ENCODE results near the gene COX17. TPM values are rescaled to one million over a fixed set of nuclear protein-coding genes. Genes with fewer than 3 reads are reported as not detected.
"Not testable (repeated sequence)": the region's sequence is repeated elsewhere in the genome, so short reads cannot be mapped to it uniquely, and the experiment has no call there.

The COX17 gene
- total RNA-seq, 1 donor from 2014 or later = 62.2 TPM

- Mint-ChIP-seq H3K36me3 (ENCODE audit: low read depth) (peaks cover 1% of the 10 kb centered on the region), H3K4me1 (ENCODE audit: low read depth) (peaks cover 23% of the 10 kb centered on the region), H3K9me3 (no peaks in the 10 kb centered on the region), H3K27me3 (ENCODE audit: insufficient read depth) (no peaks in the 10 kb centered on the region), H3K27ac (no peak overlapping the region), H3K4me3 (no peak overlapping the region)
- no peak for DNase-seq (ENCODE audit: low spot score)
- intact Hi-C loops (cut with micrococcal nuclease) = no loop called here
Measured at GRCh38 chr3:119695480-119695879, 18.3 kb upstream of the COX17 start.

GRCh38 chr3:119690043-119690656 is 12.9 kb upstream of the COX17 start:
- Mint-ChIP-seq H3K27me3 (ENCODE audit: insufficient read depth) (no peaks in the 10 kb centered on the region), H3K9me3 (peaks cover 7% of the 10 kb centered on the region), H3K4me1 (ENCODE audit: low read depth) (no peaks in the 10 kb centered on the region), H3K4me3 (no peak overlapping the region), H3K36me3 (ENCODE audit: low read depth) (no peaks in the 10 kb centered on the region), H3K27ac (no peak overlapping the region)
- intact Hi-C loops (cut with micrococcal nuclease) = no loop called here
- DNase-seq (ENCODE audit: low spot score) = no peak

DNA sequence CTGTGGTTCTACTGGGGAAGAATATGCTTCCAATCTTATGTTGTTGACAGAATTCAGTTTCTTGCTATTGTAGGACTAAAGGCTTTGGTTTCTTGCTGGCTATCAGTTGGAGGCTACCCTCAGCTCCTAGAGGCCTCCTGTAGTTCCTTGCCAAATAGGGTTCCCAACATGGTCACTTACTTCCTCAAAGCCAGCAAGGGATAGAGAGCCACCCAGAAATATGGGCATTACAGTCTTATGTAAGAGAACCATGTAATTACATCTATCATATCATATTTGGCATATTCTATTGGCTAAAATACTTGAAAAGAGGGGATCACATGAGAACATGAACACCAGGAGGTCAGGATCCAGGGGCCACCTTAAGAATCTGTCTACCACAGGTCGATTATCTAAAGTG is 6.2 kb upstream of the COX17 start:
- intact Hi-C loops (cut with micrococcal nuclease) = loop anchor here (5.0 to 10.0 kb wide), 2 partner anchors 586 to 649 kb away; partner anchors contain the start of gene IGSF11
- Mint-ChIP-seq H3K4me1 (ENCODE audit: low read depth) (no peaks in the 10 kb centered on the region), H3K27ac (no peak overlapping the region), H3K36me3 (ENCODE audit: low read depth) (no peaks in the 10 kb centered on the region), H3K27me3 (ENCODE audit: insufficient read depth) (no peaks in the 10 kb centered on the region), H3K9me3 (peaks cover 7% of the 10 kb centered on the region), H3K4me3 (no peak overlapping the region)
- DNase-seq (ENCODE audit: low spot score) = no peak

GRCh38 chr3:119681279-119681678 is 4.1 kb upstream of the COX17 start:
- H3K4me3 Mint-ChIP-seq = no peak overlapping the region
- intact Hi-C loops (cut with micrococcal nuclease) = loop anchor here (1.0 to 10.0 kb wide), 6 partner anchors 406 to 797 kb away; partner anchors contain the start of gene IGSF11

GRCh38 chr3:119679874-119680273 is 2.7 kb upstream of the COX17 start:
- Mint-ChIP-seq H3K27ac (no peak overlapping the region), H3K36me3 (ENCODE audit: low read depth) (peaks cover 11% of the 10 kb centered on the region), H3K4me1 (ENCODE audit: low read depth) (peaks cover 27% of the 10 kb centered on the region), H3K9me3 (no peaks in the 10 kb centered on the region), H3K27me3 (ENCODE audit: insufficient read depth) (peaks cover 2% of the 10 kb centered on the region), H3K4me3 (no peak overlapping the region)
- intact Hi-C loops (cut with micrococcal nuclease) = loop anchor here (5.0 to 10.0 kb wide), 2 partner anchors 583 to 645 kb away; partner anchors contain the start of gene IGSF11
- no peak for DNase-seq (ENCODE audit: low spot score)

More at GRCh38 chr3:119681279-119681678, 4.1 kb upstream of the COX17 start:
- peaks cover 2% of the 10 kb centered on the region for H3K36me3 Mint-ChIP-seq (ENCODE audit: low read depth)
- H3K27ac Mint-ChIP-seq = no peak overlapping the region
- no peak for DNase-seq (ENCODE audit: low spot score)
- H3K4me1 Mint-ChIP-seq (ENCODE audit: low read depth) = peaks cover 13% of the 10 kb centered on the region
- no peaks in the 10 kb centered on the region for H3K9me3 Mint-ChIP-seq
- peaks cover 2% of the 10 kb centered on the region for H3K27me3 Mint-ChIP-seq (ENCODE audit: insufficient read depth)

- H3K27ac Mint-ChIP-seq; intact Hi-C loops (cut with micrococcal nuclease); H3K4me3 Mint-ChIP-seq; H3K27me3 Mint-ChIP-seq (ENCODE audit: insufficient read depth); H3K9me3 Mint-ChIP-seq; DNase-seq (ENCODE audit: low spot score): not testable (repeated sequence)
- H3K4me1 Mint-ChIP-seq (ENCODE audit: low read depth) = peaks cover 33% of the 10 kb centered on the region
- peaks cover 19% of the 10 kb centered on the region for H3K36me3 Mint-ChIP-seq (ENCODE audit: low read depth)
Measured at GRCh38 chr3:119678209-119678608, 1.0 kb upstream of the COX17 start.

- Mint-ChIP-seq H3K27me3 (ENCODE audit: insufficient read depth) (peaks cover 2% of the 10 kb centered on the region), H3K4me3 (peak overlapping the region; percentile 91), H3K9me3 (no peaks in the 10 kb centered on the region), H3K36me3 (ENCODE audit: low read depth) (peaks cover 25% of the 10 kb centered on the region), H3K4me1 (ENCODE audit: low read depth) (peaks cover 39% of the 10 kb centered on the region), H3K27ac (peak overlapping the region; percentile 96)
- intact Hi-C loops (cut with micrococcal nuclease) = loop anchor here (1.0 to 2.0 kb wide), 18 partner anchors 23 to 1869 kb away; partner anchors contain the start of genes ADPRH, ARHGAP31, GSK3B and GTF2E1
- no peak for DNase-seq (ENCODE audit: low spot score)
Measured at GRCh38 chr3:119677641-119677934, 382 bp upstream of the COX17 start.

DNA sequence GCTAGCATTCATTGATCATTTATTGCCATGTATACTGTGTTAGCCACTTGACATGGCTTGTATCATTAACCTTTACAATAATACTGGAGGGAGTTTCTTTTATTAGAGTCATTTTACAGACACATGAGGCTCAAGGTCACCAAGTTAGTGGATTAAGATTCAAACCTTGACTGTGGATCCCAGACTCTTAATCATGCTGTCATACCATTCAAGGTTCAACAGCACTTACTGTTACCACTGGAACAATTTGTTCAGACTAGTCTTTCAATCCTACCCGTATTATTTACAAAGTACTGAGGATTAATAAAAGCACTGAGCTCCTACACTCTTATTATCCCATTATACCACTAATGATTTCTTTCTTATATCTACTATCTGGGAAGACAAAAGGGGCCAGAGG is 1.2 kb downstream of the COX17 start:
- DNase-seq (ENCODE audit: low spot score) = no peak
- H3K27ac Mint-ChIP-seq = peak overlapping the region; percentile 96
- H3K4me1 Mint-ChIP-seq (ENCODE audit: low read depth) = peaks cover 49% of the 10 kb centered on the region
- H3K36me3 Mint-ChIP-seq (ENCODE audit: low read depth) = peaks cover 37% of the 10 kb centered on the region
- intact Hi-C loops (cut with micrococcal nuclease) = loop anchor here (2.0 kb wide), 4 partner anchors 47 to 1871 kb away; no protein-coding TSS in a partner anchor
- H3K4me3 Mint-ChIP-seq = peak overlapping the region; percentile 91
- H3K27me3 Mint-ChIP-seq (ENCODE audit: insufficient read depth) = peaks cover 2% of the 10 kb centered on the region
- H3K9me3 Mint-ChIP-seq = no peaks in the 10 kb centered on the region

- H3K27me3 Mint-ChIP-seq (ENCODE audit: insufficient read depth) = peaks cover 2% of the 10 kb centered on the region
- peak overlapping the region; percentile 96 for H3K27ac Mint-ChIP-seq
- no peak for DNase-seq (ENCODE audit: low spot score)
- H3K9me3 Mint-ChIP-seq = no peaks in the 10 kb centered on the region
- peaks cover 42% of the 10 kb centered on the region for H3K36me3 Mint-ChIP-seq (ENCODE audit: low read depth)
- intact Hi-C loops (cut with micrococcal nuclease) = no loop called here
- H3K4me3 Mint-ChIP-seq = peak overlapping the region; percentile 91
- peaks cover 53% of the 10 kb centered on the region for H3K4me1 Mint-ChIP-seq (ENCODE audit: low read depth)
Measured at GRCh38 chr3:119675188-119675874, 1.9 kb downstream of the COX17 start.

- Mint-ChIP-seq H3K27ac (no peak overlapping the region), H3K36me3 (ENCODE audit: low read depth) (peaks cover 51% of the 10 kb centered on the region), H3K4me3 (no peak overlapping the region), H3K4me1 (ENCODE audit: low read depth) (peaks cover 53% of the 10 kb centered on the region), H3K9me3 (no peaks in the 10 kb centered on the region), H3K27me3 (ENCODE audit: insufficient read depth) (peaks cover 2% of the 10 kb centered on the region)
- intact Hi-C loops (cut with micrococcal nuclease) = no loop called here
- DNase-seq (ENCODE audit: low spot score) = no peak
Measured at GRCh38 chr3:119673875-119674274, 3.3 kb downstream of the COX17 start.

GRCh38 chr3:119672776-119673175 is 4.4 kb downstream of the COX17 start:
- no peak for DNase-seq (ENCODE audit: low spot score)
- H3K27ac Mint-ChIP-seq = no peak overlapping the region
- peaks cover 52% of the 10 kb centered on the region for H3K36me3 Mint-ChIP-seq (ENCODE audit: low read depth)
- no peak overlapping the region for H3K4me3 Mint-ChIP-seq
- intact Hi-C loops (cut with micrococcal nuclease) = no loop called here
- H3K27me3 Mint-ChIP-seq (ENCODE audit: insufficient read depth) = peaks cover 2% of the 10 kb centered on the region
- no peaks in the 10 kb centered on the region for H3K9me3 Mint-ChIP-seq
- H3K4me1 Mint-ChIP-seq (ENCODE audit: low read depth) = peaks cover 52% of the 10 kb centered on the region

- Mint-ChIP-seq H3K4me3 (no peak overlapping the region), H3K27me3 (ENCODE audit: insufficient read depth) (no peaks in the 10 kb centered on the region), H3K36me3 (ENCODE audit: low read depth) (peaks cover 47% of the 10 kb centered on the region), H3K4me1 (ENCODE audit: low read depth) (peaks cover 28% of the 10 kb centered on the region), H3K9me3 (no peaks in the 10 kb centered on the region), H3K27ac (no peak overlapping the region)
- no peak for DNase-seq (ENCODE audit: low spot score)
- intact Hi-C loops (cut with micrococcal nuclease) = no loop called here
Measured at GRCh38 chr3:119669906-119670570, 7.2 kb downstream of the COX17 start.

- Mint-ChIP-seq H3K4me3 (no peak overlapping the region), H3K27ac (no peak overlapping the region), H3K9me3 (no peaks in the 10 kb centered on the region), H3K27me3 (ENCODE audit: insufficient read depth) (no peaks in the 10 kb centered on the region), H3K4me1 (ENCODE audit: low read depth) (peaks cover 9% of the 10 kb centered on the region), H3K36me3 (ENCODE audit: low read depth) (peaks cover 20% of the 10 kb centered on the region)
- intact Hi-C loops (cut with micrococcal nuclease) = no loop called here
- no peak for DNase-seq (ENCODE audit: low spot score)
Measured at GRCh38 chr3:119665954-119666559, 11.1 kb downstream of the COX17 start.

Data from activated T-helper 1 cell treated with anti-CD3 and anti-CD28 coated beads, Interleukin-12 subunit alpha, Interleukin-12 subunit beta, Interleukin-2, Interleukin-4 antibody, amounts not matched to agents 30 ng/mL and 10 ng/mL and 1 ng/mL, durations not matched to agents 14 hours and 24 hours and 36 hours (primary cell).